Astrocyte of the cerebellum (primary cell): ENCODE measurements around the gene CTNNA2.
"Not testable (repeated sequence)": the region's sequence is repeated elsewhere in the genome, so short reads cannot be mapped to it uniquely, and the experiment has no call there.

ENCODE experiments used
- DNase-seq: peaks from one replicate; pipeline ENCODE4 v3.0.0-alpha.2; 2011; ENCODE audit warnings: low read depth
- H3K4me3 ChIP-seq: 2 replicates; pipeline ENCODE4 v1.5.1; 2011; ENCODE audit warnings: mild to moderate bottlenecking, low read depth, low read length, moderate library complexity
- in situ Hi-C: cut with HindIII; loops from 2 replicates; pipeline ENCODE4 v1.10.0; 2017; ENCODE audit warnings: low sequenced_read_pairs
- TF ChIP-seq, protein P1 (sequence below): IDR thresholded peaks from 2 replicates; pipeline ENCODE4 v1.5.1; 2012; ENCODE audit warnings: low read length, low read depth, moderate library complexity, mild to moderate bottlenecking; ENCODE audit errors: missing control alignments

Gene CTNNA2

GRCh38 chr2:80028051-80028450 lies 515.2 kb downstream of the CTNNA2 start:
- no peak for DNase-seq

DNA sequence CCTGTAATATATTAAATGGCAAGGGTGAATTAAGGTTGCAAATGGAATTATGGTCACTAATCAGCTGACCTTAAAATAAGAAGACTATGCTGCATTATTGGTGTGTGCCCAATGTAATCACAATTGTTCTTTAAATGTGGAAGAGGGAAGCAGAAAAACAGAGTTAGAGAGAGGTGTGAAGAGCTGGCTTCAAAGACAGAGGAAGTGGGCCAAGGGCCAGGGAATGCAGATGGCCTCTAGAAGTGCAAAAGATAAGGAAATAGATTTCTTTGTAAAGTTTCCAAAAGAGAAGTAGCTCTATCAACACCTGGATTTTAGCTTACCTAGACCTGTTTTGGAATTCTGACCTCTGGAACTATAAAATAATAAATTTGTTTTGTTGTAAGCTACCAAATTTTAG lies 515.7 kb downstream of the CTNNA2 start:
- TF ChIP-seq, protein P1, sequence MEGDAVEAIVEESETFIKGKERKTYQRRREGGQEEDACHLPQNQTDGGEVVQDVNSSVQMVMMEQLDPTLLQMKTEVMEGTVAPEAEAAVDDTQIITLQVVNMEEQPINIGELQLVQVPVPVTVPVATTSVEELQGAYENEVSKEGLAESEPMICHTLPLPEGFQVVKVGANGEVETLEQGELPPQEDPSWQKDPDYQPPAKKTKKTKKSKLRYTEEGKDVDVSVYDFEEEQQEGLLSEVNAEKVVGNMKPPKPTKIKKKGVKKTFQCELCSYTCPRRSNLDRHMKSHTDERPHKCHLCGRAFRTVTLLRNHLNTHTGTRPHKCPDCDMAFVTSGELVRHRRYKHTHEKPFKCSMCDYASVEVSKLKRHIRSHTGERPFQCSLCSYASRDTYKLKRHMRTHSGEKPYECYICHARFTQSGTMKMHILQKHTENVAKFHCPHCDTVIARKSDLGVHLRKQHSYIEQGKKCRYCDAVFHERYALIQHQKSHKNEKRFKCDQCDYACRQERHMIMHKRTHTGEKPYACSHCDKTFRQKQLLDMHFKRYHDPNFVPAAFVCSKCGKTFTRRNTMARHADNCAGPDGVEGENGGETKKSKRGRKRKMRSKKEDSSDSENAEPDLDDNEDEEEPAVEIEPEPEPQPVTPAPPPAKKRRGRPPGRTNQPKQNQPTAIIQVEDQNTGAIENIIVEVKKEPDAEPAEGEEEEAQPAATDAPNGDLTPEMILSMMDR, result no peak
- in situ Hi-C loops, result no loop called here

More at GRCh38 chr2:80028051-80028450, 515.2 kb downstream of the CTNNA2 start:
- in situ Hi-C loops, result no loop called here
- H3K4me3 ChIP-seq, result no peak overlapping the region
- TF ChIP-seq, protein P1, result no peak

GRCh38 chr2:80030135-80030534 lies 517.3 kb downstream of the CTNNA2 start:
- H3K4me3 ChIP-seq, result no peak overlapping the region
- in situ Hi-C loops, result no loop called here
- TF ChIP-seq, protein P1, result no peak
- no peak for DNase-seq

More for the DNA sequence above, 515.7 kb downstream of the CTNNA2 start:
- H3K4me3 ChIP-seq, result no peak overlapping the region
- no peak for DNase-seq

GRCh38 chr2:80032684-80033083 lies 519.8 kb downstream of the CTNNA2 start:
- DNase-seq, in situ Hi-C loops, H3K4me3 ChIP-seq: not testable (repeated sequence)

GRCh38 chr2:80035749-80036285 lies 523.0 kb downstream of the CTNNA2 start:
- in situ Hi-C loops, result no loop called here
- H3K4me3 ChIP-seq, result no peak overlapping the region
- TF ChIP-seq, protein P1, result no peak
- no peak for DNase-seq

DNA sequence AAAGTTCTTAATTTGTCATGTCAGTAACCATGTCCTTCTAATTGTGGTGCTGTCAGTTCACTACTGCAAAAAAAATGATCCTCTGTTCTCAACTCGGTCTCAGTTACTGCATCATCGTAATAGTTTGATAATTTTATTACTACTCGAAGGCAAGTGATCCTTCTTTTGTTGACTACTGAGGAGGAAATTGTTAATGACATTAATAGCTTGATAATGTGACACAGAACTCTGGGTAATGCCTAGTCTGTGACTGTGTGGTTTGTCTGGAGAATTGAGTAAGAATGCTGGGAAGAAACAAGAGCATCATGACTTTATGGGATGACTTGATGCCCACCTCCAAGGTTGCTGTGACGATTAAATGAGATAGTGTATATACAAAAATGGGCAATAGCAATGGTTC lies 524.5 kb downstream of the CTNNA2 start:
- DNase-seq, result no peak
- TF ChIP-seq, protein P1, result no peak
- in situ Hi-C loops, result no loop called here
- no peak overlapping the region for H3K4me3 ChIP-seq

DNA sequence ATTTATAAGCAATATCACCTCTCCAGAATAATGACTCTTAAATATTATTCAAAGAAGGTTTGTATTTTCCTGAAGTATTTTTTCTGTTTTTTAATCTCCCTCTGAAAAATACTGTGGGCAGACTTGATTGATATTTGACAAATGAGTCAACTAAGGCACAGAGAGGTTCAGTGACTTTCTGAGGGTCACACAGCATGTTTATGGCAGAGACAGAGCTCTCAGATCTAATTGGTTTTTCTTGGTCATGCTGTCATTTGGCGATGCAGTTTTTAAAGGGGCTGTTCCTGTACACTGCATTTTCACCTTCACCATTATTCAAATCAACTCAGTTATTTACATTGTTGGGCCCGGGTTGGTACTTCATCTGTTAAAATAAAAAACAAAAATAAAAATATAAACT lies 527.4 kb downstream of the CTNNA2 start:
- TF ChIP-seq, protein P1, result no peak
- in situ Hi-C loops, result no loop called here
- no peak for DNase-seq
- no peak overlapping the region for H3K4me3 ChIP-seq
